Skeletal muscle tissue (tissue), 4 donors: ENCODE data around the gene PRM2. TPM values are rescaled to one million over a fixed set of nuclear protein-coding genes. Genes with fewer than 3 reads are reported as not detected.
"Not testable (repeated sequence)": the region's sequence is repeated elsewhere in the genome, so short reads cannot be mapped to it uniquely, and the experiment has no call there.

Experiments
- H3K27ac ChIP-seq: one replicate; pipeline ENCODE4 v1.7.0; 2013; ENCODE audit warnings: mild to moderate bottlenecking, low read depth, low read length, inconsistent platforms
- H3K27me3 ChIP-seq, 3 donors: one replicate each; pipeline ENCODE4 v1.7.0; 2013; ENCODE audit warnings: low read length in 3 of 3; ENCODE audit not compliant: control insufficient read depth in 3 of 3, insufficient read depth in 3 of 3
- H3K36me3 ChIP-seq, 3 donors: one replicate each; pipeline ENCODE4 v1.7.0; 2013; ENCODE audit warnings: low read length in 3 of 3; ENCODE audit not compliant: control insufficient read depth in 3 of 3, insufficient read depth in 3 of 3
- H3K4me1 ChIP-seq, 3 donors: one replicate each; pipeline ENCODE4 v1.7.0; 2013; ENCODE audit warnings: low read length in 3 of 3, mild to moderate bottlenecking in 3 of 3; ENCODE audit not compliant: control insufficient read depth in 3 of 3, insufficient read depth in 3 of 3
- H3K4me3 ChIP-seq, 3 donors: one replicate each; pipeline ENCODE4 v1.7.0; 2013; ENCODE audit warnings: low read length in 3 of 3
- H3K9ac ChIP-seq, 3 donors: one replicate each; pipeline ENCODE4 v1.7.0; 2013; ENCODE audit warnings: low read length in 3 of 3, mild to moderate bottlenecking in 3 of 3, moderate library complexity in 2 of 3, low read depth in 1 of 3
- H3K9me3 ChIP-seq, 3 donors: one replicate each; pipeline ENCODE4 v1.7.0; 2013; ENCODE audit warnings: low read length in 3 of 3; ENCODE audit not compliant: control insufficient read depth in 3 of 3
- total RNA-seq: library from RNA; depleted of rRNA; stranded (reverse); fragments of >200 nt; gene quantifications from one replicate; pipeline ENCODE4 v1.2.3, GENCODE V29; 2014
- donor health status: Osteomylitis.

Gene PRM2
- total RNA-seq, 1 donor from 2014 or later: not detected

DNA sequence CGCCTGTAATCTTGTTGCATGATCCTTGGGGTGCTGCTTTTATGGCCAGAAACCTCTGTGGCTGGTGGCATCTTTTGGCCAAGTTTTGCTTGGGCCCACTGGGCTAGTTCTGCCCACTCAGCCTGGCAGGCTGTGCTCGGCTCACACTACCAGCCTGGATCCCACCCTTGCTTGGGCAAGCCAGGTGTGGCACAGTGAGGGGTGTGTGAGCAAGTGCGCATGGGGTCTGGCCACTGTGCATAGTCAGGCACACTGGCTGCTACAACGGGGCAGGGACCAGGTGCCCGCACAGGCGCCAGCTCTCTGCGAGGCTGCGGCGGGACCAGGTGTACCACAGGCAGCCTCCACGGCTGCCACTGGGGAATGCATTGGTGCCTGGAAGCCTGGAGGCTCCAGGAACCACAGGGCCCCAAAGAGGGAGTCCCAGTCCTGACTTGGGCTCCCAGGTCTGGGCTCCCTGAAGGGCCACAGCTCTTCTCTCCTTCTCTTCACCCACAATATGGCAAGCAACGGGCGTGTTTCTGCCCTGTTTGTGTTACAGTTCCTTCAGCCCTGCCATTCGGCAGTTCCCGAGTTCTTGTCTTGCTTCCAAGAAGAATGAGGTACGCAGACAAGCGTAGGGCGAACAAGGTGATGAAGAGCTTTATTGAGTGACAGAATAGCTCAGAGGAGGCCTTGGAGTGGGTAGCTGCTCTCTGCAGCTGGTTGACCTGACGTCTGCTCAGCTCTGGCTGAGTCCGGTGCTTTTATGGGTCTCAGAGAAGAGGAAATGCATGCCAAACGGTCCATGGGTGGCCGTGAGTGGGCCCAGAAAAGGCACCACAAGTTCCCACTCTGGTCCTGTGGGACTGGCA, 31.6 kb upstream of the PRM2 start:
- H3K27ac ChIP-seq: no peak overlapping the region
- H3K4me3 ChIP-seq: no peak overlapping the region
- peaks cover 0 to 6% (median 0%) of the 10 kb centered on the region in 3 donors for H3K27me3 ChIP-seq
- peaks cover 0 to 7% (median 0%) of the 10 kb centered on the region in 3 donors for H3K4me1 ChIP-seq
- H3K36me3 ChIP-seq: no peaks in the 10 kb centered on the region
- H3K9ac ChIP-seq: no peak overlapping the region
- no peaks in the 10 kb centered on the region for H3K9me3 ChIP-seq

DNA sequence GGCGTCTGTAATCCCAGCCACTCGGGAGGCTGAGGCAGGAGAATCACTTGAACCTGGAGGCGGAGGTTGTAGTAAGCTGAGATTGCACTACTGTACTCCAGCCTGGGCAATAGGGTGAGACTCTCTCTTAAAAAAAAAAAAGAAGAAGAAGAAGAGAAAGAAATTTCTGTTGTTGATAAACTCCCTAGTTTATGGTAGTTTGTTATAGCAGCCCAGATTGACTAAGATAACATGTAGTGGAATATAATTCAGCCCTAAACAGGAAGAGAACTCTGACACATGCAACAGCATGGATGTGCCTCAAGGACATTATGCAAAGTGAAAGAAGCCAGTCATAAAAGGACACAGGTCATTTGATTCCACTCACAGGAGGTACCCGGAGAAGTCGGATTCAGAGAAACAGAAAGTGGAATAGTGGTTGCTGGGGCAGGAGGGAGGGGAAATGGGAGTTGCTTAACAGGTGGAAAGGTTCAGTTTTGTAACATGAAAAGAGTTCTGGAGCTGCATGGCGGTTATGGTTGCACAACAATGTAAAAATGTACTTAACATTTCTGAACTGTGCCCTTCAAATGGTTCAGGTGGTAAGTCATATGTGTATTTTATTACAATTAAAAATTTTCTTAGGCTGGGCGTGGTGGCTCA, 30.8 kb upstream of the PRM2 start:
- Histone ChIP-seq H3K27ac (no peak overlapping the region), H3K4me1 (peaks cover 0 to 7% (median 0%) of the 10 kb centered on the region in 3 donors), H3K4me3 (no peak overlapping the region), H3K27me3 (peaks cover 0 to 6% (median 0%) of the 10 kb centered on the region in 3 donors), H3K36me3 (no peaks in the 10 kb centered on the region), H3K9me3 (no peaks in the 10 kb centered on the region), H3K9ac (no peak overlapping the region)

DNA sequence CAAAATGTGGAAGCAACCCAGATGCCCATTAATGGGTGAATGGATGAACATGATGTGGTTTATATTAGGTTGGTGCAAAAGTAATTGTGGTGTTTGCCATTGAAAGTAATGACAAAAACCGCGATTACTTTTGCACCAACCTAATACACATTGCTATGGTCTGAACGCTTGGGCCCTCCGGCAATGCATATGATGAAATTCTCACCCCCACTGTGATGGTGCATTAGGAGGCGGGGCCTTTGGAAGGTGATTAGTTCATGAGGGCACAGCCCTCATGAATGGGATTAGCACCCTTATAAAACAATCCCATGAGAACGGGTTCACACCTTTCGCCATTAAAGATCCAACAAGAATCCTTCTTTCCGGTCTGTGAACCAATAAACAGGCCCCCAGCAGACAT, 30.1 kb upstream of the PRM2 start:
- no peaks in the 10 kb centered on the region for H3K9me3 ChIP-seq
- no peak overlapping the region for H3K27ac ChIP-seq
- peaks cover 0 to 5% (median 0%) of the 10 kb centered on the region in 3 donors for H3K4me1 ChIP-seq
- no peaks in the 10 kb centered on the region for H3K36me3 ChIP-seq
- no peak overlapping the region for H3K9ac ChIP-seq
- peaks cover 0 to 6% (median 0%) of the 10 kb centered on the region in 3 donors for H3K27me3 ChIP-seq
- H3K4me3 ChIP-seq: no peak overlapping the region

- peaks cover 0 to 2% (median 0%) of the 10 kb centered on the region in 3 donors for H3K4me1 ChIP-seq
- no peak overlapping the region for H3K27ac ChIP-seq
- no peaks in the 10 kb centered on the region for H3K9me3 ChIP-seq
- H3K4me3 ChIP-seq: no peak overlapping the region
- H3K27me3 ChIP-seq: peaks cover 0 to 3% (median 0%) of the 10 kb centered on the region in 3 donors
- no peaks in the 10 kb centered on the region for H3K36me3 ChIP-seq
- no peak overlapping the region for H3K9ac ChIP-seq
These were observed 27.3 kb upstream of the PRM2 start for GRCh38 chr16:11303405-11304138.

DNA sequence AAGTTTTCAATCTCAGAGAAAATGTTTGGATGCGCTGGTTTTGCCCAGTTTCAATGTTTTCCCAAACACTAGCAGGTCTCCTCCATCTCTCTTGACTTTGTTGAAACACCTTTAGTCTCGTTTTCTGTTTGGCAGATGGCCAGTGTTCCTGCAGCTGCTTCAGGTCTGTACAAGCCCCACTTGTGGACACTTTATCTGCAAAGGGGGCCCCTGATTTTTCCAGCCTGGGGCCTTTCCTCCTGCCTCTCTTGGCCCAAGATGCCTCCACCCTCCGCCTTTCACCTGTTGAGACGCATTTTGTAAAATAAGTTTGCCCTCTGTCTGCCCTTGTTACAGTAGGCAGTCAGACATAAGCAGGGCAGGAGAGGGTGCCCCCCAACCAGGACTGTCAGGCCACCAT, 26.7 kb upstream of the PRM2 start:
- Histone ChIP-seq H3K9ac (no peak overlapping the region), H3K9me3 (no peaks in the 10 kb centered on the region), H3K27me3 (no peaks in the 10 kb centered on the region), H3K4me1 (peaks cover 0 to 2% (median 2%) of the 10 kb centered on the region in 3 donors), H3K36me3 (no peaks in the 10 kb centered on the region), H3K4me3 (no peak overlapping the region), H3K27ac (no peak overlapping the region)

GRCh38 chr16:11301645-11302501, 25.6 kb upstream of the PRM2 start:
- Histone ChIP-seq H3K27me3 (no peaks in the 10 kb centered on the region), H3K36me3 (no peaks in the 10 kb centered on the region), H3K4me3 (no peak overlapping the region), H3K9me3 (no peaks in the 10 kb centered on the region), H3K9ac (no peak overlapping the region), H3K27ac (no peak overlapping the region), H3K4me1 (peaks cover 9 to 13% (median 11%) of the 10 kb centered on the region in 3 donors)

DNA sequence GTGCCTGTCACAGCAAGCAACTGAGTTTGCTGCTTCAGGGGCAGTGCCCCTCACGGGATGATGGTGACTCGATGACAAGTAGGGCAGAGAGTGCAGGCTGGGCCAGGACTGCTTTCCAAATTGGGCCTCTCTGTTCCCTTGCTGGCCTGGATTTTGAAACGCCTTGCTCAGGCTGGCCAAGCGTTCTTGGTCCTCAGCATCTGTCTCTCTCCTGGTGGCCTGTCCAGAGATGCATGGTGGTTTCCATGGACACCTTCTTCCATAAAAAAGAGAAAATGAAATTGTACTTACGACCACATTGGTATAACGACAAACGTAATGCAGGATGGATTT, 24.2 kb upstream of the PRM2 start:
- H3K9ac ChIP-seq: no peak overlapping the region
- H3K27ac ChIP-seq: no peak overlapping the region
- peaks cover 11 to 16% (median 11%) of the 10 kb centered on the region in 3 donors for H3K4me1 ChIP-seq
- no peaks in the 10 kb centered on the region for H3K9me3 ChIP-seq
- no peak overlapping the region for H3K4me3 ChIP-seq
- H3K36me3 ChIP-seq: no peaks in the 10 kb centered on the region
- no peaks in the 10 kb centered on the region for H3K27me3 ChIP-seq

DNA sequence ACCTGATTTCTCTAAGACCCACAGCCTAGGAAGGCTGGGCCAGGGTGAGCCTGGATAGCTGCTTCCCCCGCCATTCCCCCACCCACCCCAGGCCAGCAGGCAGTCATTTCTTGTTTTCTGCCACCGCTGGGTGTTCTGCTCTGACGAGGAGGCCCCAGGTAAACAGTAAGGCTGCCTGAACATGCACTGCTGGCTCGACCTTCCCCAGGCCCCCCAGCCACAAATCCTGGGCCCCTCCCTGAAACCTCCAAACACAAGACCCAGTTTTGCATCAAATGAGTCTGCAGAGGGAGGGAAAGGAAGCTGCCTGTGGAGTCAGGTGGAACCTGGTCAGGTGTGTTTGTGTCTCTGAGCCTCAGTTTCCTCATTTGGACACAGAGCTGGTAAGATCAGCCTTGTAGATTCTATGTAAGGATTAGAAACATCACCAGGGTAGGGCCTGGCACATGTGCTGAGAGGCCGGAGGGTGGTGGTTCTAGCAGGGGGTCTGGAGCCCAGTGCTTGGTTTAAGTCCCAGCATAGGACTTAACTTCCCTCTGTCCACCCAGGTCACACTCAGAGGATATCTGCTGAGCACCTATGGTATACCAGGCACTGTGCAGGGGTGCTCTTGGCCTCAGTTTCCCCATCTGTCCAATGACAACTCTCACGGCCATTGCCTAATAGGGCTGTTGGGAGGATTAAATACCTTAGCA, 23.7 kb upstream of the PRM2 start:
- H3K36me3 ChIP-seq: no peaks in the 10 kb centered on the region
- no peak overlapping the region for H3K4me3 ChIP-seq
- no peaks in the 10 kb centered on the region for H3K9me3 ChIP-seq
- H3K9ac ChIP-seq: no peak overlapping the region
- H3K4me1 ChIP-seq: peaks cover 11 to 16% (median 11%) of the 10 kb centered on the region in 3 donors
- H3K27me3 ChIP-seq: no peaks in the 10 kb centered on the region
- no peak overlapping the region for H3K27ac ChIP-seq

- H3K9ac ChIP-seq, H3K36me3 ChIP-seq, H3K27me3 ChIP-seq, H3K4me3 ChIP-seq, H3K27ac ChIP-seq, H3K9me3 ChIP-seq: not testable (repeated sequence)
- peaks cover 11 to 16% (median 11%) of the 10 kb centered on the region in 3 donors for H3K4me1 ChIP-seq
These were observed 22.8 kb upstream of the PRM2 start for GRCh38 chr16:11298950-11299547.
